ENCODE results near the gene CLTCL1.

DNA sequence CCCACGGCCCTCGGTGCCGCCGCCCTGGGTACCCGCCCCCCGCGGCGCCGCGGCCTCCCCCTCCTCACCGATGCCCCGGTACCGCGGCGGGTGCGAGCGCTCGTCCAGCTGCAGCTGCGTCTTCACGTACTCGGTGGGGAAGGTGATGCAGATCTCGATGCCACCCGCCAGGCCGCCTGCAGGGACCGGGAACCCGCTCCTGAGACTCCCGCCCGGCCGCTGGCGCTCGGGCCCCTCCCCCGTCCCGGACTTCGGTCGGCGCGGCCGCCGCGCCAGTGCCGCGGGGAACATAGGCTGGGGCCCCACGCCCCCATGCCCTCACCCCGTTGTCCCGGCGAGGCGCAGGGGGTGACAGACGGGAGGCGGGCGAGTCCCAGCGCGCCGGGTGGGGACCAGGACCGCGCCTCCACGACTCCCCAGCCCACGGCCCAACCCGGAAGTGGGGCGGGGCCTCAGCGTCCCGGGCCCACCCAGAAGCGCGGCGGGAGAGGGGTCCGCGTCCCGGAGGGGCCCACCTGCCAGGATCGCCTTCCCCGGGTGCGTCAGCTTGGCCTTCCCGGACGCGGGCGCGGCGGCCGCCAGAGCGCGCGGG is 113.4 kb downstream of the CLTCL1 start:
- TF ChIP-seq GATA3 (IDR thresholded peaks at IDR 0.05; ENCODE audit: low read depth, low read length) (no peak), GATA2 (IDR thresholded peaks at IDR 0.05; ENCODE audit: low read depth, low read length) (no peak)

Data from SH-SY5Y (cell line).